Uterus (tissue), 2 donors: ENCODE results near the gene PNKD.

Experiments used
- CTCF ChIP-seq, 4 experiments: fragments of 200-600 bp in 2 of 4; fragments of 450-650 bp in 2 of 4; sonication (generic) in 2 of 4; IDR thresholded peaks; one replicate each; pipeline ENCODE4 v1.5.1; 2016 to 2019; ENCODE audit warnings: antibody characterized with exemption in 4 of 4, mild to moderate bottlenecking in 2 of 4, moderate library complexity in 1 of 4
- POLR2A ChIP-seq, 2 donors: fragments of 450-650 bp; IDR thresholded peaks; one replicate each; pipeline ENCODE4 v1.6.1; 2016; ENCODE audit warnings: antibody characterized with exemption in 2 of 2, mild to moderate bottlenecking in 1 of 2, moderate library complexity in 1 of 2

DNA sequence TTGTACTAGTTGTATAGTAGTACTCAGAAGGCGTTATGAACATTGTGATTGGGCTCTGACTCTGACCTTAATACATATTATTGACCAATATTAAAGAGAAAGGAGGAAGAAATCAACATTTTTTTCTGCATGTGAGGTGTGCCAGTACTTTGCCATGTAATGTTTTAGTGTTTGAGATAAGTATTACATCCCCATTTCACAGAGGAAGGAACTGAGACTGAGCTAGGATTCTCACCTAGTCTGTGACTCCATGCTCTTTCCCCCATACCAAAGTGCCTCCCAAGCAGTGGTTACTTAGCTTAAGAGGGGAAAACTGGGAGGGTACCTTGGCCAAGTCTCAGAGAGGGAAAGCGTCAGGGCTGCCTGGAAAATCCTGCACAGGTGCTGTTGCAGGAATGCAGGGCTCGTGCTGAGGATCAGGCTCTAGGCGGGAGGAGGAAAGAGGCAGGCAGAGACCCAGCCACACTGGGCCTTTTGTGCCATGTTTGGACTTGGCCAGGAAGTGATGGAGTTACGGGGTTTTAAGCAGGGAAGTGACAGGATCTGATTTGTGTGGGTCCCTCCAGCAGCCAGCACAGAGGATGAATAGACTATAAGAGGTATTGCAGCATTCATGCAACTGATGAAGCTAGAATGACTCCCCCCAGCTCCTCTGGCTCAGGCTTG, 1.7 kb downstream of the PNKD start:
- TF ChIP-seq CTCF (IDR thresholded peaks at IDR 0.05) (no peak), POLR2A (IDR thresholded peaks at IDR 0.05) (no peak)
